ENCODE results near the gene DBF4. TPM values are rescaled to one million over a fixed set of nuclear protein-coding genes. Genes with fewer than 3 reads are reported as not detected.
"Not testable (repeated sequence)": the region's sequence is repeated elsewhere in the genome, so short reads cannot be mapped to it uniquely, and the experiment has no call there.

The DBF4 gene, protein sequence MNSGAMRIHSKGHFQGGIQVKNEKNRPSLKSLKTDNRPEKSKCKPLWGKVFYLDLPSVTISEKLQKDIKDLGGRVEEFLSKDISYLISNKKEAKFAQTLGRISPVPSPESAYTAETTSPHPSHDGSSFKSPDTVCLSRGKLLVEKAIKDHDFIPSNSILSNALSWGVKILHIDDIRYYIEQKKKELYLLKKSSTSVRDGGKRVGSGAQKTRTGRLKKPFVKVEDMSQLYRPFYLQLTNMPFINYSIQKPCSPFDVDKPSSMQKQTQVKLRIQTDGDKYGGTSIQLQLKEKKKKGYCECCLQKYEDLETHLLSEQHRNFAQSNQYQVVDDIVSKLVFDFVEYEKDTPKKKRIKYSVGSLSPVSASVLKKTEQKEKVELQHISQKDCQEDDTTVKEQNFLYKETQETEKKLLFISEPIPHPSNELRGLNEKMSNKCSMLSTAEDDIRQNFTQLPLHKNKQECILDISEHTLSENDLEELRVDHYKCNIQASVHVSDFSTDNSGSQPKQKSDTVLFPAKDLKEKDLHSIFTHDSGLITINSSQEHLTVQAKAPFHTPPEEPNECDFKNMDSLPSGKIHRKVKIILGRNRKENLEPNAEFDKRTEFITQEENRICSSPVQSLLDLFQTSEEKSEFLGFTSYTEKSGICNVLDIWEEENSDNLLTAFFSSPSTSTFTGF
- total RNA-seq = 10 to 100 TPM in 3 of 4 donors, 1 to 10 TPM in 1; 9.0 to 50.0 (median 11.1) TPM

DNA sequence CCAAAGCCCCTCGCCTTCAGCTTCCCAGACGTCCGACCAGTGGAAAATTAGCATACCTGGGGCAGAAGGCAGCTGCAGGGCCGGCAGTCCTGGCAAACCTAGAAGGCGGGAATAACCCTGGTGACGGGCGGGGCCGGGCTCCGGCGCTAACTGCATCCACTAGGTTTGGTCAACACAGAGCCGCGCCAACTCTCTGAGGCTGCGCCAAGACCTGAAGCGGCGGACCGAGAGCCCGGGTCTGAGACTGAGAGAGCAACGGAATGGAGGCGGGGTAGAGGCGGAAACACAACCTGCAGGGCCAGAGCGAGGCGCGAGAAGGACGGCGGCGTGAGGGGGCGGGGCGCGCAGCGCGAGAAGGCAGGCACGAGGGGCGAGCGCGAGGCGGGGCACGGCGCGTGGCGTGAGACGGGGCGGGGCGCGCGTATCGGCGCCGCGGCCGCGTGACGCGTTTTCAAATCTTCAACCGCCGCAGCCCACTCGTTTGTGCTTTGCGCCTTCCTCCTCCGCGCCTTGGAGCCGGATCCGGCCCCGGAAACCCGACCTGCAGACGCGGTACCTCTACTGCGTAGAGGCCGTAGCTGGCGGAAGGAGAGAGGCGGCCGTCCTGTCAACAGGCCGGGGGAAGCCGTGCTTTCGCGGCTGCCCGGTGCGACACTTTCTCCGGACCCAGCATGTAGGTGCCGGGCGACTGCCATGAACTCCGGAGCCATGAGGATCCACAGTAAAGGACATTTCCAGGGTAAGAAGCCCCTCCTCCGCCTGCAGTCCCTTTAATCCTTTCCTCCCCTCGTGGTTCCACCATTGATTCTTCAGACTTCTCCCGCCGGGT is at the start of gene DBF4, which contains the start of gene SLC25A40:
TSS of gene DBF4 (plus strand) at position 454 of the 829 bp plus-strand sequence. CDS start at position 694, 240 bp downstream.
TSS of gene SLC25A40 (minus strand) at position 321 of the 829 bp plus-strand sequence. CDS start 17,633 bp downstream, outside the sequence.
- WGBS, 2 donors (ENCODE audit: low coverage in 1 of 2) = 1 to 20% methylated on average over 1 to 48 of the region's 84 CpGs
- intact Hi-C loops (cut with DNase I; ENCODE audit: low total_unique reads) = no loop called here

DNA sequence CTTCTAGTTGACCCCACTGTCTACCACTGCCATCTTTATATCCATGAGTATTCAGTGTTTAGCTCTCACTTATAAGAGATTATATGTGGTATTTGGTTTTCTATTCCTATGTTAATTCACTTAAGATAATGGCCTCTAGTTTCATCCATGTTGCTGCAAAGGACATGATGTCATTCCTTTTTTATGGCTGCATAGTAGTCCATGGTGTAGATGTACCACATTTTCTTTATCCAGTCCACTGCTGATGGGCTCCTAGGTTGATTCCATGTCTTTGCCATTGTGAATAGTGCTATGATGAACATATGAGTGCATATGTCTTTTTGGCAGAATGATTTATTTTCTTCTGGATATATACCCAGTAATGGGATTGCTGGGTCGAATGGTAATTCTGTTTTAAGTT is 47.9 kb upstream of the DBF4 start:
- intact Hi-C loops (cut with DNase I; ENCODE audit: low total_unique reads) = not testable (repeated sequence)
- WGBS, 2 donors (ENCODE audit: low coverage in 1 of 2) = 88 to 89% methylated on average over 1 of the region's 1 CpG

More for the DNA sequence above, at the start of gene DBF4, which contains the start of gene SLC25A40:
- Histone ChIP-seq H3K27ac (peak within 1 kb of the TSS; percentile 97 to 98 (median 98)), H3K4me3 (peak within 1 kb of the TSS; percentile 59 to 92 (median 85)), H3K4me1 (peaks cover 14 to 38% (median 27%) of the 10 kb centered on the region in 4 donors), H3K27me3 (no peaks in the 10 kb centered on the region), H3K9me3 (peaks cover 0 to 4% of the 10 kb centered on the region in 2 donors), H3K36me3 (peaks cover 0 to 9% (median under 1%) of the 10 kb centered on the region in 4 donors)
- TF ChIP-seq EP300 (IDR thresholded peaks at IDR 0.05; ENCODE audit: low read depth) = no peak
- peak; percentile 81 for TF ChIP-seq POLR2A (IDR thresholded peaks at IDR 0.05)
- peak; percentile 59 to 83 (median 76) for TF ChIP-seq POLR2AphosphoS5 (IDR thresholded peaks at IDR 0.05)
- TF ChIP-seq, protein P1, sequence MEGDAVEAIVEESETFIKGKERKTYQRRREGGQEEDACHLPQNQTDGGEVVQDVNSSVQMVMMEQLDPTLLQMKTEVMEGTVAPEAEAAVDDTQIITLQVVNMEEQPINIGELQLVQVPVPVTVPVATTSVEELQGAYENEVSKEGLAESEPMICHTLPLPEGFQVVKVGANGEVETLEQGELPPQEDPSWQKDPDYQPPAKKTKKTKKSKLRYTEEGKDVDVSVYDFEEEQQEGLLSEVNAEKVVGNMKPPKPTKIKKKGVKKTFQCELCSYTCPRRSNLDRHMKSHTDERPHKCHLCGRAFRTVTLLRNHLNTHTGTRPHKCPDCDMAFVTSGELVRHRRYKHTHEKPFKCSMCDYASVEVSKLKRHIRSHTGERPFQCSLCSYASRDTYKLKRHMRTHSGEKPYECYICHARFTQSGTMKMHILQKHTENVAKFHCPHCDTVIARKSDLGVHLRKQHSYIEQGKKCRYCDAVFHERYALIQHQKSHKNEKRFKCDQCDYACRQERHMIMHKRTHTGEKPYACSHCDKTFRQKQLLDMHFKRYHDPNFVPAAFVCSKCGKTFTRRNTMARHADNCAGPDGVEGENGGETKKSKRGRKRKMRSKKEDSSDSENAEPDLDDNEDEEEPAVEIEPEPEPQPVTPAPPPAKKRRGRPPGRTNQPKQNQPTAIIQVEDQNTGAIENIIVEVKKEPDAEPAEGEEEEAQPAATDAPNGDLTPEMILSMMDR (IDR thresholded peaks at IDR 0.05) = no peak
- DNase-seq = peak; percentile 98
- in situ Hi-C loops (cut with MboI; ENCODE audit: low pct_ligation_motif_present in 1 of 4, low pct_unique_long_range_greater_than_20kb in 1 of 4, low sequenced_read_pairs in 3 of 4) = loop anchor here in 3 of 4 donors (25.0 kb wide), 2 partner anchors 364 to 539 kb away; partner anchors contain the start of gene CROT (in 3 of the 3)

DNA sequence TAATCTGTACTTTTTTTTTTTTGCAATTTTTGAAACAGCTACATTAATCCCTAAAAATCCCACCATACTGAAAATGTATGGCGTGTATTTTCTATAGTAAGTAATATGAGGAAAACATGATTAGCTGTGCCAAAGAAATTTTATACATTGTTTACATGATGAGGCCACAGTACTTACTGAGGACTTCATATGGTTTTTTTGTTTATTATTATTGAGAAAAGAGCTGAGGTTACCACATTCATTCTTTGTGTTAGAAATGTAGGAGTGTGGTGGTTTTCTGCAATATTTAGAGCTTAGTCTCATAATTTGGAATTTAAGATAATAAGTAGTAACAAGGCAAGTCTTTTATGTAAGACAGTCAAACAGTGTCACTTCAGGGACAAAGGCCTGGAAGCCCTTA is 45.2 kb upstream of the DBF4 start:
- peaks cover 0 to 6% (median 0%) of the 10 kb centered on the region in 4 donors for H3K36me3 ChIP-seq
- intact Hi-C loops (cut with DNase I; ENCODE audit: low total_unique reads) = no loop called here
- H3K27ac ChIP-seq = no peak overlapping the region
- in situ Hi-C loops (cut with MboI; ENCODE audit: low pct_ligation_motif_present in 1 of 4, low pct_unique_long_range_greater_than_20kb in 1 of 4, low sequenced_read_pairs in 3 of 4) = no loop called here
- H3K4me3 ChIP-seq = no peak overlapping the region
- TF ChIP-seq POLR2AphosphoS5 (IDR thresholded peaks at IDR 0.05) (no peak), POLR2A (IDR thresholded peaks at IDR 0.05) (no peak), EP300 (IDR thresholded peaks at IDR 0.05; ENCODE audit: low read depth) (no peak)
- TF ChIP-seq, protein P1 (IDR thresholded peaks at IDR 0.05) = no peak
- no peaks in the 10 kb centered on the region for H3K9me3 ChIP-seq
- DNase-seq = no peak
- WGBS, 2 donors (ENCODE audit: low coverage in 1 of 2) = 96 to 100% methylated on average over 1 of the region's 1 CpG
- H3K4me1 ChIP-seq = no peaks in the 10 kb centered on the region
- H3K27me3 ChIP-seq = no peaks in the 10 kb centered on the region

More for the DNA sequence above, 47.9 kb upstream of the DBF4 start:
- H3K36me3 ChIP-seq; H3K27me3 ChIP-seq; DNase-seq; H3K27ac ChIP-seq; H3K9me3 ChIP-seq; in situ Hi-C loops (cut with MboI; ENCODE audit: low pct_ligation_motif_present in 1 of 4, low pct_unique_long_range_greater_than_20kb in 1 of 4, low sequenced_read_pairs in 3 of 4); H3K4me1 ChIP-seq; H3K4me3 ChIP-seq: not testable (repeated sequence)

DNA sequence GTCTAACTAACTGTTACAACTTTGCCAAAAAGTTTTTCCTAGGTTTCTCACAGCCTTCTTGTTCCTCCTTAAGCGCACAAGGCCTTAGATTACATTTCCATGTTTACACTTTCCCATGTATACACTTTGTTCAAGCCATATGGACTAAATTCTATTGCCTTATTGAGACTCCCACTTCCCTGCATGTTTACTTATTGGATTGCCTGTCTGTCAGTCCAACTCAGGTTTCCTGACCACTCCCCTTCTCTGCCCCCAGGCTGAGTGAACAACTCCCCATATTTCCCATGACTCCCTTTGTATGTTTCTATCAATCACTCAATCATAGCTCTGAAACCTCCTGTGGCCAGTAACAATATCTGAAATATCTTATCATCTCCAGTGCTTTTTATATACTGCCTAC is 43.2 kb upstream of the DBF4 start:
- Histone ChIP-seq H3K4me3 (no peak overlapping the region), H3K36me3 (peaks cover 0 to 8% (median 0%) of the 10 kb centered on the region in 4 donors), H3K4me1 (no peaks in the 10 kb centered on the region), H3K27ac (no peak overlapping the region), H3K27me3 (no peaks in the 10 kb centered on the region), H3K9me3 (no peaks in the 10 kb centered on the region)
- intact Hi-C loops (cut with DNase I; ENCODE audit: low total_unique reads) (no loop called here), in situ Hi-C loops (cut with MboI; ENCODE audit: low pct_ligation_motif_present in 1 of 4, low pct_unique_long_range_greater_than_20kb in 1 of 4, low sequenced_read_pairs in 3 of 4) (no loop called here)
- TF ChIP-seq POLR2A (IDR thresholded peaks at IDR 0.05) (no peak), EP300 (IDR thresholded peaks at IDR 0.05; ENCODE audit: low read depth) (no peak), POLR2AphosphoS5 (IDR thresholded peaks at IDR 0.05) (no peak)
- TF ChIP-seq, protein P1 (IDR thresholded peaks at IDR 0.05) = no peak
- WGBS, 2 donors (ENCODE audit: low coverage in 1 of 2) = 68% methylated on average over 1 of the region's 1 CpG; no CpG with 5 or more reads in 1 of the 2 donors
- DNase-seq = no peak

Data from transverse colon (tissue), 4 donors.